ENCODE data around the gene INPP4B.
A peak's percentile ranks its signal among the peaks of the same experiment; 100 is the strongest.

The INPP4B gene

DNA sequence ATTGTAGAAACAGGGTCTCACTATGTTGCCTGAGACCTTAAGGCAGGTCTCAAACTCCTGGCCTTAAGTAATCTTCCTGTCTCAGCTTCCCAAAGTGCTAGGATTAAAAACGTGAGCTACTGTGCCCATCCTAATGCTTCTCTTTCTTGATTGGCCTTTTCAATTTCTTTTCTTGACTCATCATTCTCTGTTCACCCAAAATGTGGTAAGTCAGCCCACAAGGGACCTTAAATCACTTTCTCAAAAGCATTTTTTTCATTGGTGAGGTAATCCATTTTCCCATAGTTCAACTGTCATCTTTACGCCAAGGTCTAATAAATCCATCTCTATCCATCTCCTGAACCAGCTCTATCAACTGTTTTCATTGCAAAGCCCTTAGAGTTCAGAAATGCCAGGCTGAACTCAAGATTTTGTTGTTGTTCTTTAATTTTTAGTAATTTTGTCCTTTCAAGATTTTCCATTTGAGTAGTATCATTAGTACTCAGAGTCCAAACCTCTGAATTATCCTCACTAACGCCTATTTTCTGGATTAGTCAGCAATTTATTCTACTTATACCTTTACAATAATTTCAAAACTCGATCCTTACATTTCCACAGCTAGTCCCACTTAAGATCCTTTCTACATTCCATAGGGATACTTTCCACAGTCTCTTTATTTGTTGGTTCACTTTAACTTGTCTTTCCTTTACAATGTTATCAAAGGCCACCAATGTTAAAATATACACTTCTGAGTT is 681.2 kb downstream of the INPP4B start:
- no peak for DNase-seq

DNA sequence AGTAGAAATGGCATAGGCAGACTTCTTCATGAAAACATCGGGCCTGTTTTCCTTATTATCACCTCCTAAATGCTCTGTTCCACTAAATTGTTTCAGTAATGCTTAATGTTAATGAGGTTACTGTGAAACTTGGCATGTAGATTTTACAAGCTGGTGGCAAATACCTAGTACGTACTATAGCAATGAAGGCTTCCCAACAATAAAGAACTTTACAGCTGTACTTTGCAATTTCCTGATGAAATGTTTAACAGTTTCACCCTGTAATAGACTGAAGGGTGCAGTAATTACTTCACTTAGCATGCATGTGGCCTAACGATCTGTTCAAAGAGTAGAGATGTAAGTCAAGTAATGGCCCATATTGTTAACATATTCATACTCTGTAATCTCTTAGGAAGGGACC is 685.0 kb downstream of the INPP4B start:
- no peak for DNase-seq

DNA sequence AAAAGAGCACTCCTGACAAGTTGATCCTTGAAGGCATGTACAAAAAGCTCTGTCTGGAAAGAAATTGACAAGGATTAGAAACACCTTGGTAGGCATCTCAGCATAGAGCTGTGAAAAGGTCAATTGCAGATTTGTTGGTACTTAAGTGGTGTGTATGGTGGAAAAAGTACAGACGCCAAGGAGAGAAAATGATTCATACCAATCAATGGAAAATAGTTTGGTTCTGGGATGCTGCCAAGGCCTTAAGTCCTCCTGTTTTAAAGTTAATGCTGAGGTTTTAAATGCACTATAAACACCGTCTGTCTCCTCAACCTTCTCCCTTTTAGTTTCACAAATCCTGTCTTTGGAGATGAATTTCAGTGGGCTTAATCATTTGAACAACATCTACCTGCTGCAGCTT is 685.6 kb downstream of the INPP4B start:
- DNase-seq, result no peak

DNA sequence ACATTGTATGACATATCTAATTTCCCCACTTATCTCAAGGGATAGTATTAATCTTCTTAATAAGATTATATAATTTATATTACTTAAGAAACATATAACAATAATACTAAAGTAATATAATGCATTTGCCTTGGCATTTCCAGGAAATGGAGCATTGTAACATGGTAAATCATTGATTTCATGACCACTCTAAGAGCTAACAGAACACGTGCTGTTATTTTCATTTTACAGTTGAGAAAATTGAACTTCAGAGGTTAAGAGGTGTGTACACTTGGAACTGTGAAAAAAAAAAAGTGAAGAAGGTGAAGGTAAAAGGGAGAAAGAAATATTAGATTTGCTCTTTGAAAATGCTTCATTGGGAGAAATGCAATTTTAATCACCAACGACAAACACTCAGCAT is 687.1 kb downstream of the INPP4B start:
- no peak for DNase-seq

DNA sequence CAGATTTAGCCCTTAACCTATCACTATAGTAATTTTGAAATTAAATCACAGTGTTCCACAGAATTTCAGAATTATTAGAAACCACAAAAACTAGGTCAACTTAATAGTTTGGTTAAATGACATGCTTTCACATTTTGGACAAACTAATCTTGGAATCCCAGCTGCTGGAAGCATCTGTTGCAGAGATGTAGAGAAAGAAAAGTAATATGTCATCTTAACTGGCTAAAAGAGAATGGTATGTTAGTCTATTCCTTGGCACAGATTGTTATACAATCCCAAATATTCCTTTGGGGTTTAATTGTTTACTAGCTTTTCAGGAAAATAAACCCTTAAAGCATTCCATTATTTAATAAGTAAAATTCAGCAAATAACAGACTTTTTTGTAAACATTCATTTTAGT is 689.8 kb downstream of the INPP4B start:
- DNase-seq, result no peak

DNA sequence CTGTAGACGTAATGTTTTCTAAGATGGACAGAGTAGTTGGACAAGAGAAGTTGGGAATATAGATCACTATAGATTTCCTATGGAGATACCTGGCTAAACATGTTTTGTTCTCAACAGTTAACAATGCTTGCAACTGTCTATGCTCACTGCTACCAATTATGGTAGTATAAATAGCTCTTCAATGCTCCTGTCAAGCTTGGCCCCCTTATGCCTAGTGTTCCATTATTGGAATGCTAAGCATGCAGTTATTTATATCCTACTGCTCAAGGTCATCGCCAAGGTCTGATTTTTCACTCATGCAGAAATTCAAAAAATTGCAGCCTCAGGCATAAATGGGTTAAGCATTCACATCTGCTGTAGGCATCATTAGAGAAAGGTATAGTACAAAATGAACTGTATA is 690.8 kb downstream of the INPP4B start:
- DNase-seq, result no peak

DNA sequence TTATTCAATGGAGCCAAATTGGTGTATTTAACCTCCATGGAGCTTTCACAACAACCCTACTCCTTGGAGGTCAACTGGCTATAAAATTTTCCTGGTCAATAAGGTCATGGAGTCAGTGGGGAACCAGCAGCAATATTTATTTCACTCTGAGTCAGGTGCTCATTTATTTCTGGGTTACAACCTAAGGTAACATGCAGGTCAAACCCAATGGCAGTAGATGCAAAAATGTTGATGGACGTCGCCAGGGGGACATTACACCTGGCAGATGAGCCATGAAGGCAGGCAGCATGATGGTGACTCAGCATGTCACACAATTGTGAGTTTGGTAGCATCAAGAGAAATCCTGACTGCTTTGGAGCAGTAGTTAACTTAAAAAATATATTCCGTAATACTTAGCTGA is 695.6 kb downstream of the INPP4B start:
- DNase-seq, result no peak

DNA sequence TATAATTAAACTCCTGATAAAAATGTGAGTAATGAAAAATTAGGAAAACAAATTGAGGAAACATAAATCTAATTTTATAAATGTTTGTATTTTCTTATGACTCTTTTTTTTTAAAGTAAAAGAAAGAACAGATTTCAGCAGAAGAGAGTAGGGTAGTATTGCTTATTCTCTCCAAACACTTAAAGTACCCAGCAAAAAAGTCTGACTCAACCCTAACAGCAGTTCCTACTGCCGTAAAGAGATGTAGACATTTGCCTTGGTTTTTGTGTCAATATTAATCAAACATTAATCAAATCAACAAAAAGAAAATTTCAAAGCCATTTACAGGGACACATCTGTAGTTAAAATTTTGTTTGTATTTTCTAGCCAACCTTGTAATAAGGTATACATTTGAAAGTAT is 701.3 kb downstream of the INPP4B start:
- no peak for DNase-seq

DNA sequence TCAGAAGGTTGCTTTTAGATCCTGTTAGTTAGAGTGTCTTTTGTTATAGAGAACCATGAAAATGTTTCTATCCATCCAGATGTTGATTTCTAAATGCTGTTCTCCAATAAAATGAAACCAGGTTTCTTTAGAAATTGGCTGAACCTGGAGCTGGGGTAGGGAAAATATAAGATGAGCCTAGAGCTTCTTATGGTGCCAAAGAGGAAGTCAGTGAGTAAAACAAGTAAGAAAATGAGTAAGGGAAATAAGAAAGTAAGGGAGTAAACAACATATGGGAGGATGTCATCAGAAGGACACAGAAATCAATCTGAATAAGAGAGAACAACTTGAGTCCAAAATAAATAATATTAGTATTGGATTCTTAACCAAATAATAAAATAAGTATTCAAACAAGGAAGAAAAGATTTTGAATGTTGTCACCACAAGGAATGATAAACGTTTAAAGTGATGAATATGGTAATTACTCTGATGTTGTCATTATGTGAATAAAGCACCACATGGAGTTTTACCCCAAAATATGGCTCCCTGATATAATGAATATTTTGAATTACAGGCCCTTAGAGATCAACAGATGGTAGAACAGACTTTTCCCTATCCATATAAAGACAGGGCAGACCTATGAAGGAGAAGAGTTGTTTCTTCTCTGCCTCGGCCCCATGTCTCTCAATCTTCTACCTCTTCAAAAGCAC is 703.6 kb downstream of the INPP4B start:
- DNase-seq, result no peak

DNA sequence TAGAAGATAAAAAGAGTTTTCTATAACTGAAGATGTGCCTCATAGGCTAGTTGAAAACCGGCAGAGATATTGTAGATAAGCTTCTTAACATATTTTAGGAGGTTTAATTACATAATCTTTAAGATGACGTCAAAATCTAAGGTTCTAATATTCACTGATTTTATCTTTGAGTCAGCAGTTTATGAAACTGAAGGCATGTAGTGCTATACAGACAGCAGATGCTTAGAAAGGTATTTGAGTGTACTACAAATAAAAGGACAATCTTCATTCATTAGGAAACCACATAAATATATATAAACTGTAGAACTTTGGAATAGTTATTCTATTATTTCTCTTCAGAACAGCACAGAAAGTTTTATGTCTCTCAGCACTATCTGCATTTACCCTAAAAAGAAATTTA is 704.9 kb downstream of the INPP4B start:
- no peak for DNase-seq

DNA sequence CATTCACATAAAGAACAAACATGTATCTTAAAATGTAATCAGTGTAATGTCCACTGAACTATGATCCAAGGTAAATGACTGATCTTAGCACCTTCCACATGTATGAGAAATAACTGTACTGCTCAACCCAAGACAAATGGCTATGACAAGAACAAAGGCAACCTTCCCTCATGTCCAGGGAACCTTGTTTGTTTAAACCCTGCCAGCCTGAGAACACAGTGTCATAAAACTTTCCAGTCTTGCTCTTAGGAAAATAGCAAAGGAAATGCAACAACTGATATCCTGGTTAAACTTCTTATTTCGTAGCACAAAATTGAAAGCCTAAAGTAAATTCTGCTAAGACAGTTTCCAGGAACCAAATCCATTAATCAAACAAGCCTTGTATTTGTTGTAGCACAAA is 715.4 kb downstream of the INPP4B start:
- DNase-seq, result no peak

DNA sequence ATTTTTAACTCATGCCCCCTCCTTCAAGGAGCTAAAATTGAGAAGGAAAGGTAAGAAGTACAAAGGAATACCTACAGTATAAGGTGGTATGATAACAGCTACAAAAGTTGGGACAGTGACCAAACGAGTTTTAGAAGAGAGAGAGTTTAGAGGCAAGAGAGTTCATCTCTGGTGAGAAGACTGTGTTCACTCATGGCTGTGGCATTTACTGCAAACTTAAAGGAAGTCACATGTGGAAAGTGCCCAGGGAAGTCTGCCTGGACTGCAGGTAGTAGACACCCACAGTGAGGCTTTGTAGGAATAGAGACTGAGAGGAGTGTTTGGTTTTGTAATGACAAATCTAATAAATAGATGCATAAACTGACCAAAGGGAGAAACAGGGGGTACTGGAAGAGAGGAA is 716.2 kb downstream of the INPP4B start:
- no peak for DNase-seq

DNA sequence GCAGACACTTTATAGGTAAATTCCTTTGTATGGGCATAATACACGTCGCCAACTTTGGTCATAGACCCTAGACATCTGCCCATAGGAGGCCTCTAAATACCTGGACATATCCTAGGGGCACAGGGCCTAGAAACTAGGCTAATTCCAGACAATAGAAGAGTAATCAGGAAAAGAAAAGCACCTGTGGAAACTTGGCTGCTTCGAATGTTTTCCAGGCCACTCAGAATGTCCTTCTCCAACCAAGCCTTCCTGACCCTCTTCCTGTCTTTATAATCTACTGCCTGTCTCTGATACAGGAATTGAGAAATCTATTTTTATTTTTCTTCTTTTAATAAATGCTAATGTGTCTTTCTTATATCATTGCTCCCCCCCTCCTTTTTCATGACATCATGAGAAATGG is 716.6 kb downstream of the INPP4B start:
- DNase-seq, result no peak

DNA sequence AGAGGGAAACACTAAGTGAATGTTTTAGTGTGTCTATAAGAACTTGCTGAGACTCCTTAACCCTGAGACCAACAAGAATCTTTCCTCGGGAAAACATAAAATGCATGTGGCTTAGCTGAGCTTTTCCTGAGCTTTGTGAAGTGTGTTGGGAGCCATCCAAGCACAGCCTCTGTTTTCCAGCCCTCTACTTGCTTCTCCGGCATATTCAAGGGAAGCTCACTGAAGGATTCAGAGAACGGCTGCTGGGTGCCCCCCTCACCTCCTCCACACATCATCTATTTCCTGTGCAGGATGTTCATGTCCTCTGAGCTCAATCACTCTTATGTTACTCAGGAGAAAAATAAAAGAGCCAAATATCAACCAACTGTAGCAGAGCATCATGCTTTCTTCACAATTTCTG is 717.6 kb downstream of the INPP4B start:
- no peak for DNase-seq

DNA sequence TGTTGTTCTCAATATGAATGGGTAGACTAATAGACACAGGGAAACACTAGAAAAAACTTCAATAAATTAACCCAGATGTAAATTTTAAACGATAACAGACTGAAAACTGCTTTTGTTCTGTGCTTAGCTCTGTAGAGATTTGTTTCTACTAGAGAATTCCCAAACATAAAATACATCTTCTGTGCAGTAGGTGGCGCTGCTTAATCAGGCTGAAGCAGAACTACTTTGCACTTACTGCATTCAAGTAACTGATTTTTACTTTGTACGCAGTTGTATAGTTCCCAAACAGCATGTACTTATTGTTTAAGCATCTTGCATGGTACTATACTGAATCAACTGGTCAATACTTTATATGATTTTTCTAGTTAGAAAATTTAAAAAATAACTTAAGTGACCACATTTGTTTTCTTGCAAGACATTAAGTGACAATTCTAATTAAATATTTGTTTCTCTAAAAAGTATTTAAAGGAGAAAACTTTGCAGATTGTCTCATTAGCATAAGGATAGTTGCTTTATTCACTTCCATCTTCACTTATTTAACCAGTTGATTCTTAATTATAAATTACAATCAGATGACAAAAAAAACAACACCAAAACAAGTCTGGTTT is 719.1 kb downstream of the INPP4B start:
- peak; percentile 60 for DNase-seq

DNA sequence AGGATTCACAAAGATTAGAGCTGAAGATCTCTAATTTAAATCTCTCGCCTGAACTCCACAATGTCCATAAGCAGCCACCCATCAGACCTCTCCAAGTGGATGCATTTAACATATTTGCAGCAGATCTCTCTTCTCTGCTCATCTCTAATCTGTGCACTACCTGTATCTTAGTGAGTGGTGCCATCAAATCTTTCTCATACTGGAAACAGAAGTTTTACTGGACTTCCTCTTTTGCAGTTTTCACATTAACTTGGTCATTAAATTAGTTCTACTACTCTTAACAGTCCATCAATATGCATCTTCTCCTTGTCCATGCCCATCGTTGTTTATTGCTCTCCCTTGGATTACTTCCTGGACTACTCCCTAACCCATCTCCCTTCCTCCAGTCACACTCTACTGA is 721.2 kb downstream of the INPP4B start:
- no peak for DNase-seq

DNA sequence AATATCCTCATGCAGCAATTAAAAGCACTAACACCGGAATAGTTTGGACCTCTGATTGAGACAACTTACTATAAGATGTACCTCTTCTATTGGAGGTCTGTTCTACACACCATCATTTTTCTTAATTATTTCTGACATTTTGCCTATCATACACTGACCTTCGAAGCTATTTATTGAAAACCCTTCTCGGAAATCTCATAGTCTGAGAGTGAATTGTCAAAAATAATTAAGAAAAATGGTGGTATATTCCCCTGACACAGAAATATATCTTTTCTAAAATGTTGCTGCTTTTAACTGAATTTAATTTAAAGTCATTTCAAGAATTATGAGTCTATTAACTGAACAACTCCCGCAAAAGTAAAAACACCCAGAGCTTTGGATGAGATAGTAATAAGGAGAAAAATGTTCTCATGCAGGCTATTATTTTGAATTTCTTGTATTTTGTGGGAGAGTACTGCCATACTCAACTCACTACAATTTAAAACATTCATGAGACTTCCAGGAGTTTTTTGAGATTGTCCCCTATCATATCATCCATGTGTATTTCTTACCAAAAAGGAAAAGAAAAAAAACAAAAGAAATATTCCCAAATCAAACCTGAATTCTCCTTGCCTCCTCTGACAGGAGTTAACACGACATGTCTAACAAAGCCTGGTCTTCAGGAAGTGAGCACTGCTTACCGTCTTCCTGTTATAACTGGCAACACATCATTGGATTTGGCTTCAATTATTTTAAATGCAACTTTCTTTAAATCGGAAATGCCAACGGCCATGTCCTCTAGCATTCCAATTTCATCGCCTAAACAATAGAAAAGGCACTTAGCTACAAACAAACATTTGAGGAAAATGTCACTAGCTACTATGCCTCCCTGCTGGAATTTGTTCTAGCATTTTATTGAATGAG is 724.4 kb downstream of the INPP4B start:
- DNase-seq, result no peak

DNA sequence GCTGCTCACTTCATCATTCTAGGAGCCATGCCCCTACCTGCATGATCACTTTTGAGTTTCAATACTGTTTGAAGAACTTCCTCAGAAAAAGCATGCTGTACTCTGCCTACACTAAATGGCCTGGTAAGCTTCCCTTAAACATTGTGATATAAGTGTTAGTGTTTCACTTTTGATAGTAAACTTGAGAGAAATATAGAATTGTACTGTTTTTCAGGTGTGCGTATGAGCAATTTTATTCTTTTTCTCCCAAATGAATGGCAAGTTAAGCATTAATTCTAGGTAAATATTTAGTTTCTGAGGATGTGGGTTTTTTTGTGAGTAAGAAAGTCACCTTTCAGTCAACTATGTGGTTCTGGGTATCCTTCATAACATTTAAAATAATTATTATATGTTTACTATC is 725.2 kb downstream of the INPP4B start:
- DNase-seq, result no peak

DNA sequence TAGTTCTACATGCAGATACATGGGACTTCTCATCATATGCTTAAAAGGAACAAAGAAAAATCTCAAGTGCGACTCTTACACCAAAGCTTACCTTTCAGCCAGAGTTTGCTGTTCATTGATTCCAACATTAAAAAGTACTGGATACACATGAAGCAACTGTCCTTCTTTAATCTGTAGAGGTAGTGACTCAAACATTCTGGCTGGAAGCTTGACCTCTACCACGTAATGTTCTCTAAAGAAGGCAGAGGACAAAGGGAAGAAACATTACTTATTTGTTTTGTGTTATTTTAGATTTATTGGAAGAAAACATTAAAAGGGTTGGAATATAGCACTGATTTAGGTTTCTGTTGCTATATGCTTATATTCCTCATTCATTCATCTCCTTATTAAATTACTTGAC is 733.6 kb downstream of the INPP4B start:
- DNase-seq, result no peak

DNA sequence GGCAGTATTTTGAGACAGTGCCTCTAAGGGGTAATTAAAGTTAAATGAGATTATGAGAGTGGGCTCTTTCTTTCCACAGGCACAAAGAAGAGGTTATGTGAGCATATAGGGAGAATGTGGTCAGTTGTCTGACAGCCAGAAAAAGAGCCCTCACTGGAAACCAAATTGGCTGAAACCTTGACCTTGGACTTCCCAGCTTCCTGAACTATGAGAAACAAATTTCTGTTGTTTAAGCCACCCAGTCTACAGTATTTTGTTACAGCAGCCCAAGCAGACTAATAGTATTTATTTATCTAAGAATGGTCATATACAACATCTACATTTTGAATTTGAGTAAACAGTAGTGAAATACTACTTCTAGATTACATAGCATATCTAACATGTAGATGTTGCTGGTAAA is 736.0 kb downstream of the INPP4B start:
- no peak for DNase-seq

DNA sequence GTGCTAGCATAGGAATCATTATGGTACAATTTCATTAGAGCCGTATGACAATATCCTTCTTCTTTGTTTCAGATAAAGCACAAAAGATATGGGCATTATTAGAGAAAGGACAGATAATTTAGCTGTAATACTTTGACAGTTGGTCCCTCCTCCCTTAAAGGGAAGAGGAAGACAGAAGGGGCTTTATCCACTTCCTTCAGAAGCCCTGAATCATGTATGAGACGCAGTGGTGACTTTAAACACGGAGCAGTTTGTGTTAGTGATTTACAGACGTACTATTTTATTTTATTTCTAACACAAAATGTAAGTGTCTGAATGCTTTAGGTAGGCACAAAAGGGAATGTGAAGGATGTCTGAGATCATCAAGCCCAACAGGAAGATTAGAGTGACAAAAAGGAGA is 742.1 kb downstream of the INPP4B start:
- no peak for DNase-seq

DNA sequence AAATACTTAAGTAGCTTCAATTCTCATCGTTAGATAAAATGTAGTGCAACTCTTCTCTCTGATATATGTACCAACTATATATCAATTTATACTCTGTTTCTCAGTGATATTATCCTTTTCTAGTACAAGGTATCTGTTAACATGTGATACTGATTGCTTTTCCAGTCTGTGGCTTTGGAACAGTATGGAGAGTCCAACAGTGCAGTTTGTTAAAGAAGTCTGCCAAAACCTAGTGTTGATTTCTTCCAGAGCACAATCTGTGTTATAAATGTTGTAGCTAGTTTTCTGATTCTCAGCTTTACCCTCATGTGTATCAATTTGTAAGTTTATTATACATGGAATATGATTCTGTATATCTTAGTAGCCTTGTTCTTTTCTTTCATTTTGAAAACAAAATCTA is 744.7 kb downstream of the INPP4B start:
- DNase-seq, result no peak

DNA sequence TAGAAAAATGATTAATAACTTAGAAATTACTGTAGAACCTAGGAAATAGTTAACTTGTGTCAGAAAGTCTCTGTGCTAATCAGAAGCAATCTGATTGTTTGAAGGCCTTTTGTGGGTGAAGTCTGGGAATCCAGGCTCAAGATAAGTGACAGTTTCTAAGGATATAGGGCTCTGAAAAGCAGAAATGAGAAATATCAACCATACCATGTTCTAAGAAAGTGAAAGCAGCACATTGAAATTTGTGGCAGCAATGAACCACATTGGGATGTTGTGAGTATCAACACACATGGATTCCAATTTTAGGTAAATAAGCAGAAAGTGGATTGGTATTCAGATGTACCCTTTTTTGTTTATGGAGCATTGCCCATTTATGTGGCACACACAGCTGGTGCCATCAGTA is 745.2 kb downstream of the INPP4B start:
- no peak for DNase-seq
